Left ventricle myocardium inferior (tissue), 1 donor: ENCODE measurements around the gene TUBGCP6. TPM values are rescaled to one million over a fixed set of nuclear protein-coding genes. Genes with fewer than 3 reads are reported as not detected.
A peak's percentile ranks its signal among the peaks of the same experiment; 100 is the strongest.

Experiments
- DNase-seq: peaks from one replicate; pipeline ENCODE4 v3.0.0-alpha.2; 2020
- H3K27ac ChIP-seq: fragments of 200-600 bp; replicated peaks from 2 replicates; pipeline ENCODE4 v1.8.0; 2021
- H3K27me3 ChIP-seq: fragments of 200-600 bp; 2 replicates; pipeline ENCODE4 v1.8.0; 2021; ENCODE audit warnings: low read depth
- H3K36me3 ChIP-seq: fragments of 200-600 bp; 2 replicates; pipeline ENCODE4 v1.8.0; 2021
- H3K4me1 ChIP-seq: fragments of 200-600 bp; 2 replicates; pipeline ENCODE4 v1.8.0; 2021
- H3K4me3 ChIP-seq: fragments of 200-600 bp; 2 replicates; pipeline ENCODE4 v1.8.0; 2021; ENCODE audit warnings: mild to moderate bottlenecking, moderate library complexity
- H3K9me3 ChIP-seq: fragments of 200-600 bp; replicated peaks from 2 replicates; pipeline ENCODE4 v1.8.0; 2021
- CTCF ChIP-seq: fragments of 200-600 bp; IDR thresholded peaks from 2 replicates; pipeline ENCODE4 v1.8.0; 2021; ENCODE audit warnings: antibody characterized with exemption, mild to moderate bottlenecking, borderline replicate concordance
- intact Hi-C: fragments of 100-400 bp; cut with micrococcal nuclease; formaldehyde crosslinking; loops from one replicate; pipeline ENCODE4 v1.11.0; 2022
- total RNA-seq: library from RNA; stranded (reverse); fragmentation: NEBNext Ultra II Directional; extraction: Animal tissue kit (Norgen Biotek cat#: 25700); gene quantifications from one replicate; pipeline ENCODE4 v1.2.1, GENCODE V29; 2021
- donor health status: DM: no; HTN: yes; CAD: no; lungs with severe emphysema.

Gene TUBGCP6
- total RNA-seq, 1 donor from 2014 or later, result 18.3 TPM

GRCh38 chr22:50220603-50221409 lies 24.0 kb downstream of the TUBGCP6 start:
- Histone ChIP-seq H3K27ac (no peak overlapping the region), H3K27me3 (no peaks in the 10 kb centered on the region), H3K9me3 (no peaks in the 10 kb centered on the region), H3K4me1 (peaks cover 22% of the 10 kb centered on the region), H3K36me3 (peaks cover 89% of the 10 kb centered on the region), H3K4me3 (no peak overlapping the region)
- TF ChIP-seq CTCF, result no peak
- intact Hi-C loops, result no loop called here
- no peak for DNase-seq

- DNase-seq, result no peak
- Histone ChIP-seq H3K27me3 (no peaks in the 10 kb centered on the region), H3K36me3 (peaks cover 84% of the 10 kb centered on the region), H3K4me1 (peaks cover 25% of the 10 kb centered on the region), H3K9me3 (no peaks in the 10 kb centered on the region), H3K4me3 (no peak overlapping the region), H3K27ac (peak overlapping the region; percentile 12)
- intact Hi-C loops, result no loop called here
- no peak for TF ChIP-seq CTCF
These were observed 24.8 kb downstream of the TUBGCP6 start for GRCh38 chr22:50219800-50220602.

DNA sequence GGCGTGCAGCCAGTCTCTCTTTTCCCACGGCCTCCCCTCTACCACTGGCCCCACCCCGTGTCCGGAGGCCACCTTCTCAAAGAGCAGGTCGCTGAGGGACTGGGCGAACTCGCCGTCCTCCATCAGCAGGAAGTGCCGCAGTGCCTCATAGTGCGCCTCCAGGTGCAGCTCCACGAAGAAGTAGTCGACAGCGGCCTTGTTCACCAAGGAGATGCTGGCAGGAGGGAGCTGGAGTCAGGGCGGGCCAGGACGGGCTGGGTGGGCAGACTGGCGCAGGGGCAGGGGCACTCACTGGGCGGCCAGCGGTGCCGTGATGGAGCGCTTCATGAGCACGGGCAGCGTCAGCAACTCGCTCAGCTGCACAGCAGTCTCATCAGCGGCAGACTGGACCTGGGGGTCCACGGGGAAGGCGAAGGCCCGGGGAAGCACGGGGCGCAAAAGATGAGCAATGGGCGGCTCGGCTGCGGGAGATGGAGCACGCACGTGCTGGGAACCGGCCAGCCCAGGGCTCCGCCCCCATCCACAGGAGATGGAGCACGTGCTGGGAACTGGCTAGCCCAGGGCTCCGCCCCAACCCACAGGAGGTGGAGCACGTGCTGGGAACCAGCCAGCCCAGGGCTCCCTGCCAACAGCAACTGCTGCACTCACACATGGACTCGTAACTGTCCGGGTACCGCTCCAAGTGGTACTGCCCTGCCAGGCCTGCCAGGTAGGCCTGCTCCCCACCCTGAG lies 25.7 kb downstream of the TUBGCP6 start:
- intact Hi-C loops, result no loop called here
- Histone ChIP-seq H3K27me3 (no peaks in the 10 kb centered on the region), H3K4me1 (peaks cover 30% of the 10 kb centered on the region), H3K36me3 (peaks cover 85% of the 10 kb centered on the region), H3K4me3 (no peak overlapping the region), H3K27ac (no peak overlapping the region), H3K9me3 (no peaks in the 10 kb centered on the region)
- DNase-seq, result peak; percentile 89
- no peak for TF ChIP-seq CTCF

GRCh38 chr22:50218153-50218995 lies 26.4 kb downstream of the TUBGCP6 start:
- H3K36me3 ChIP-seq, result peaks cover 85% of the 10 kb centered on the region
- no peak for TF ChIP-seq CTCF

More at GRCh38 chr22:50218153-50218995, 26.4 kb downstream of the TUBGCP6 start:
- peaks cover 30% of the 10 kb centered on the region for H3K4me1 ChIP-seq
- no peak overlapping the region for H3K4me3 ChIP-seq
- H3K27ac ChIP-seq, result no peak overlapping the region
- DNase-seq, result no peak
- no peaks in the 10 kb centered on the region for H3K27me3 ChIP-seq
- intact Hi-C loops, result no loop called here
- H3K9me3 ChIP-seq, result no peaks in the 10 kb centered on the region
